Right renal pelvis (tissue), 4 donors: ENCODE results near the gene SEMA3G. TPM values are rescaled to one million over a fixed set of nuclear protein-coding genes. Genes with fewer than 3 reads are reported as not detected.

Experiments
- DNase-seq, 4 donors: peaks; one replicate each; pipeline ENCODE4 v3.0.0-alpha.2; 2013; ENCODE audit warnings: low read depth in 4 of 4, low spot score in 3 of 4, missing footprints in 1 of 4
- polyA plus RNA-seq, 4 donors: library from polyadenylated mRNA; unstranded; fragments of 120-200 nt; gene quantifications; one replicate each; pipeline ENCODE4 v1.2.1, GENCODE V29; 2013; ENCODE audit not compliant: insufficient read length in 4 of 4

The SEMA3G gene
- polyA plus RNA-seq, 4 donors, result 28.6 to 44.4 (median 33.6) TPM

DNA sequence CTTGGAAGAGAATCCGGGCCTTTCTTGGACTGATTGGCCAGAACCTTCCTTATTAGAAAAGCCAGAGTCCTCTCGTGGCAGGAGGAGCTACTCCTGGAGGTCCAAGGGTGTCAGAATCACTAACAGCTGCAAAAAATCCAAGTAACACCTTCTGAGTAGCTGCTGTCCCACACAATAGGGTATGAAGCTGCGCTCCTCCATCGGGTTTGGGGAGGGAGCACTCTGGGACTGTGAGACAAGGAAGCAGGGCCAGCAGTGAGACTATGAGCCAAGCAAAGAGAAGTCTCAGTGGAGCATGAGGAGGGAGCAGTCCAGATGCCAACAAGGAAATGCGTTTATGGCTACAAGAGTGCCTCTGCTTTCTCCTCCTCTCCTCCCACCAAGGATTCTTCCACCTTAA is 21.7 kb downstream of the SEMA3G start:
- no peak for DNase-seq

DNA sequence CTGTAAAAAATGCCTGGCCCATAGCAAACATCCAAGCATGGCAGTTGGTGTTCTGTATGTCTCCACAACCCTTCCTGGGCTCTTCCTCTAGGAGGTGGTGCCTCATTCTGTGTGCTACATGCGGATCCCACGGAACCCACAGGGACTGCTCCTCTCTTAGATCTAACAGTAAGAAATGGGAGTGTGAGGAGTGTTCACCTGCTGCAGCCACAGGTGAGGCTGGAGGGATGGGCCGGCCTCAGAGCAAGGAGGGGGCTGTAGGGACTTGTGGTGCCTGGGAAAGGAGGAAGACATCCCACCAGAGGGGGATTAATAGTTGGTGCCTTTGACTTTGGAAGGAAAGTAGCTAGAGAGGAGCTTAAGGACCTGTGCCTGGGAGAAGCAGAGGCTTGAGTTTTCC is 22.2 kb downstream of the SEMA3G start:
- no peak for DNase-seq

DNA sequence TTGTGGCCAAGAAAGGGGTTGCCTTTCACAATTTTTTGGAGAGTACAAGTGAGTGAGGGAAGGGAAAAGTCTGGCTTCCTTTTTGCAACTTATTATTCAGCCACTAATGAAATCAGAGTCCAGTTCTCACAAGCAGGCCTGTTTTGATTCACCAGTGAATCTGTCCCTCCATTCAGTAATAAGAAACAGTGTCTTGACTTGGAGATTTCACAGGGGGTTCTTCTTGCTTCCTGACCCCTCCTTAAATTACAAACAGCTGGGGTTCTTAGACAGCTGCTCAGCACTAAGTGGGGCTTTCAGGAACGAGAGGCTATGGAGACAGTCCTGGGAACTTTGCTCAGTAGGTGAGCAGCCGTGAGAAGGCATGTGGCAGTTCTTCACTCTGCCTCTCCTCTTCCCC is 24.5 kb downstream of the SEMA3G start:
- DNase-seq, result no peak

DNA sequence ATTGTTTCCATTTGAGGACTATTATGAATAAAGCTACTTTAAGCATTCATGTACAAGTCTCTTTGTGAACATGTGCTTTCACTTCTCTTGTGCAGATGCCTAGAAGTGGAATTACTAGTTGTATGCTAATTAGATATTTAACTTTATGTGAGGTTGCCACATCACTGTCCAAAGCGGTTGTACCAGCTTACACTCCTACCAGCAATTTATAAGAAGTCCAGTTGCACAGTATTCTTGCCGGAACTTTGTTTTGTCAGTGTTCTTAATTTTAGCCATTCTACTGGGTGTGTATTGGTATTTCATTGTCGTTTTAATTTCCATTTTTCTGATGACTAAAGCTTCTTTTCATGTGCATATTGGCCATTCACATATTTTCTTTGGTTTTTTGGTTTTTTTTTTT is 29.1 kb downstream of the SEMA3G start:
- no peak for DNase-seq

DNA sequence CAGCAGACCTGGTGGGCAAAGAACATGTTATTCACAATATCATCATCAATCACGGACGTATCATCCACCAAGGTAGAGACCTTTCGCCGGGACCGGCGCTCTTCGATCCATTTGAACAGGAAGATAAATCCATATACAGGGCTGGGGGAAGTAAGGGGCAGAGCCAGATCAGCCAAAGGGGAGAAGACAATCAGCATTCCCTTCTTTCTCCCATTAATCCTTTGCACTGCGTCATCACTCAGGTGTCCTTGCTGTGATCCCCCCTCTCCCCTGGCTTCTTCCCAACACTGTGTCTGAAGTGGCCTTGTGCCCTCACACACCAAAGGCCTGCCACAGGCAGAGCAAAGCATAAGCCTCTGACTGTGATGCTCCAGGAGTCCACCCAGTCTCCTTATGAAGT is 36.4 kb downstream of the SEMA3G start:
- DNase-seq, result no peak

DNA sequence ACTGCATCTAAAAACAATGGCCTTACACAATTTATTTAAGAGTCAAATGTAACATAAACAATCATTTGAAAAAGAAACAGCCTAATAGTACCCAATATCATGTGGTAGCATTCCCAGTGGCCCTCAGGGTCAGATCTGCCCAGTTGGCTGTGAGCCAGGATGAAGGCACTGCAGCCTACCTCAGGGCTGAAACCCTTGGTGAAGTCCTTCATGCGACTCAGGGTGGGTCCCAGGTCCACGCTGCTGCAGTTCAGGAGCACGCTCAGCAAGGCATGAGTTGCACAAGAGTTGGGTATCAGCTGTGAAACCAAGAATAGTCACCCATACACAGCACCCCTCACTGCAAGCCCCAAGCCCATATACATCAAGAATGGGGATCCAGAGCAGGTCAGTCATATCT is 37.1 kb downstream of the SEMA3G start:
- no peak for DNase-seq

DNA sequence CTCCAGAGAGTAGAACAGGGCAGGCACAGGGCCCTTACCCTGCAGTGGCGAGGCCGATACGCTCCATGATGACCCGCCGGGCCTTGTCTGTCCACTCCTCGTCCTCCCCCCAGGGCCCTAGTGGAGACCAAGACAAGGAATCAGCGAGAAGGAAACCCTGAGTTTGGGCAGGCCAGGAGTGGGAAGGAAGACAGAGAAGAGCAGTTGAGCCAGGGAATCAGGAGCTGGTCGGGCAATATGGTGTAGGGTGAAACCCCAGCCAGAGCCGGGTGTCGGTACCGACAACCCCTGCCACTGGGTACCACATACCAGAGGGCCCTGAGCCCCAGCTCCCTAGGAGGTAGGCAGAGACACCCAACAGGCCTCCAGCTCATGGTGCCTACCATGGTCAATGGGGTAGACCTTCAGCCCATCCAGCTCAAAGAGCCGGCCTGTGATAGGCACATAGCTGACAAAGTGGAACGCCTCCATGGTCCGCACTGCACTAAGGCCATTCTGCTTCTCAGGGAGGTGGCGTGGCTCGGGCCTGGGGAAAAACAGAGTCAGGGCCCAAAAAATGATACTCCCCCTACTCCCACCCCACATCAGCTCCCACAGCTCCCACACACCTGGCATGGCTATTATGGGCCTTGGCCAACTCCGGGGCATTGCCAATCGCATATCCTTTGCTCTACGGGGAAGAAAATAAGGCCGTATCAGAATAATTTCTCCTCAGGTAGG is 38.0 kb downstream of the SEMA3G start:
- no peak for DNase-seq

DNA sequence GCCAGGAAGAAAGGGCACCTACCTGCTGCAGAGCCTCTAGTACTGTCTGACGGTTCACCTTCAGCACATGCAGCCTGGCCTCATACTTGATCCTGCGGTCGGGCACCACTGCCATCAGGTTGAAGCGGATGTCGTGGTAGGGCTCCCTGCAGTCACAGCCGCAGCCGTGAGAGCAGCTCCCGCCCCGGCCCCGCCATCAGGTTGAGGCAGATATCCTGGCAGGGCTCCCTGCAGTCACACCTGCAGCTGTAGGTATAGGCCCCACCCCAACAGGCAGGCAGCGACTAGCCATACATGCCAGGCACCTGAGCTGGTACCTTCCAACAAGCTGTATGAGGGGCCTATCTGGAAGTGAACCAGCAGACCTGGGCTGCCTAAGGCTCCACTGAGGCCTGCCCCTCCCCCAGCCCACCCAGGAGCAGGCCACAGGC is 38.7 kb downstream of the SEMA3G start:
- no peak for DNase-seq

DNA sequence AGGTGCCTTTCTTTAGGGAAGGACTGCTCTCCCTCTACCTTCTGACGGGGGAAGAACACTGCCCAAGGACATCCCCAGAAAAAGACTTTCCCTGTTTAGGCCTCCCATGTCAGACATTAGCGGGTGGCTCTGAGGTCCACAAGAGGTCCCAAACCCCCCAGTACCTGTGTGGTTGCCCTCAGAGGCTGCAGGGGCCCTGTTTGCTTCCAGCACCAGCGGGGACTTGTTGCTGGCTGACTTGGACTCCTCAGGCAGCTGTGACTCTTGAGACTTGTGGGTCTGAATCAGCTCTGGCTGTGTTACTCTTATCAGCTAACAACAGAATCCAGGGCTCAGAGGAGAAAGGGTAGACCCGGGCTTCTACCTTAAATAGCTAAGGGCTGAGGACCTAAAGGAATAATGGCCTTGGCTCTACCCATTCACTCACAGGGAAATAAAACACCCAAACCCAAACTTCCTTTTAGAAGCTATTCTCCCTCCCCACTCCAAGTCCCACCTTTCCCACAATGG is 39.2 kb downstream of the SEMA3G start:
- no peak for DNase-seq

DNA sequence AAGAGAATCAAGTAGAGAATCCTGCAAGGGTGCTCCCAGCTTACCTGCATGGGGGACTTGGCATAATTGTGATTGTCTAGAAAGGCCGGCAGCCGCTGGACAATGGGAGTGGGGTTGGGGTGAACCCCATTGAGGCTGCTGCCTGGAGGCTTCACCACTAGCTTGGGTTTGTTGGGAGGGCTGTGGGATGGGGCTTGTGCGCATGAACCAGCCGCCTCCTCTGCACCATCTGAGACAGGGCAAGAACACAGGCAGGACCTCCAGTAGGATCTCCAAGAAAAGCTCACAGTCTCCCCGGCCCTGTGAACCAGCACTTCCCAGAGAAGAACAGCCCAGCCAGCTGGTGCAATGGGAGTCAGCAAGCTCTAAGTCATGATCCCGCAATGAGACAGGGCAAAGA is 39.8 kb downstream of the SEMA3G start:
- no peak for DNase-seq

DNA sequence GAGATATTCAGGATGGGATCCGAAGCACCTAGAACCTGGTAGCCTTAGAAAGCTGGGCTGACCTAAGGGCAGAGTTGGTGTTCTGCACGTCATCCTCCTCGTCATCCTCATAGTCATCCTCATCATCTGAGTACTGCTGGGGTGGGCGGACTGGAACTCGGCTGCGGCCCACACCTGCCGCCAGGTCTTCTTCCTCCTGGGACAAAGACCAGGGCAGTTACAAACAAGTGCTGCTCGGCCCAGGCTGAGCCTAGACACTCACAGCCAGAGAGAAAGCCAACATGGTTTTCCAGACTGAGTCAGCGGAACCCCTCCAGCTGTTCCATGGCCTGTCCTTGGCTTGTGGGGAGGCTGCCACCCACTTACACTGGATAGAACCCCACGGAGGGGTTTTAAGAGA is 40.5 kb downstream of the SEMA3G start:
- DNase-seq, result no peak

DNA sequence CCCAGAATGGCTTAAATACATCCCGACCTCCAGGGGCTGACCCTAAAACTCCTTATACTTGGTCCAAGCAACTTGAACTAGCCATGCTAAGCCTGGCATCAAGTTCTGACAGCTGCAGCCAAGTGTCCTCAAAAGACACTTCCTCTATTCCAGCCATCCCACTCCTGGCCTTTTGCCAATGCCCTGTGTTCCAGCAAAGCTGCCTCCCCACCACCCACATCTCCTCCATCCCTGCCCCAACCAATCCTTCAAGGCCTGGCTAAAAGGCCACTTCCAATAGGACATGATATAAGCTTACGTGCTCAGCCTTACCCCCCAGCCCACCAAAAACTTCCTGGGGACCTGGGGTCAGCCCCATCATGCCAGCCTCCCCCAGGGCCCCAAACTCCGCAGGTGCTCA is 40.9 kb downstream of the SEMA3G start:
- no peak for DNase-seq

DNA sequence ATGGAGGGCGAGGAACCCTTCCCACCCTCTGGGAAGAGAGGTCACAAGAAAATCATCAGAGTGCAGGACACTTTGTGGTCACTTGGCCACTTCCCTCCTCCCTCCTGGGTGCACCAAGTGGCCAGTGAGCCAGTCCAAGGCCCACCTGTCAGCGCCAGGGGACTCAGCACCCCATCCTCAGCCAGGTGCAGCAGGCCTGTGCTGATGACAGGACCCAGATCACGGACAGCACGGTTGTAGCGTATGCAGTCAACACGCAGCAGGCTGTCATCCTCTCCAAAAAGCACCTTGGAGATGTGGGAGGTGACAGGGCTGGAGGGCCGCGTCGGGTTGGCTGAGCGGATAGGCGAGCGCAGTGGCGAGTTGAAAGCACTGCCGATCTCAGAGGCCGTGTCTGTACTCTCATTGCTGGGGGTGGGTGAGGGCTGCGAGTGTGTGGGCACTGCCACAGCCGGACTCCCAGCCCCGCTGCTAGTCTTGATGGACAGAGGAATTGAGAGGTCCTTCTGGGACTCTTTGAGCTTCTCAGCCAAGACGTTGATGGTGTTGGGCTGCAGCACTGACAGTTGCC is 41.5 kb downstream of the SEMA3G start:
- no peak for DNase-seq

DNA sequence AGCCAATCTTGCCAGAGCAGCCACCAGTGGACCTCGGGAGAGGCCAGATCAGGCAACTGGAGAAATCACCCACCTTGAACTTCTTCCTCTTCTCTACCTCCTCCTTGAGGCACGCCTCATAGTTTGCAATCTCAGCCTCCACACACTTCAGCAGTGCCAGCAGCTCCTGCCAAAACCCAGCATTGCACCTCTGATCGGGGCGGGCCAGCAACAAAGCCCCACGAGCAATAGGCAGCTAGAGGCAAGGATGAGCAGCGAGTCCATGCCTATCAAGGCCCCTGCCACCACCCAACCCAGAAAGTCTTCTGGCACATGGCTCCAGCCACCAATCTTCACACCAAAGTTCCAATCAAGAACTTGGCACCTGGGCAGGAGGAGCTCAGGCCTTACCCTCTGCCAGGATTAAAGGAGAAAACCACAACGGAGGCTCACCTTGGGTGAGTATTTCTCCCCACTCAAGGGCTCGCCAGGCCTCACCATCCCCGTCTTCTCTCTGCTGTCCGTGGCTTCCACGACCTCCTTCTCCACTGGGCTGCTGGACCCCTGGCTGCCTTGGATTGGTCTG is 42.1 kb downstream of the SEMA3G start:
- DNase-seq, result no peak

DNA sequence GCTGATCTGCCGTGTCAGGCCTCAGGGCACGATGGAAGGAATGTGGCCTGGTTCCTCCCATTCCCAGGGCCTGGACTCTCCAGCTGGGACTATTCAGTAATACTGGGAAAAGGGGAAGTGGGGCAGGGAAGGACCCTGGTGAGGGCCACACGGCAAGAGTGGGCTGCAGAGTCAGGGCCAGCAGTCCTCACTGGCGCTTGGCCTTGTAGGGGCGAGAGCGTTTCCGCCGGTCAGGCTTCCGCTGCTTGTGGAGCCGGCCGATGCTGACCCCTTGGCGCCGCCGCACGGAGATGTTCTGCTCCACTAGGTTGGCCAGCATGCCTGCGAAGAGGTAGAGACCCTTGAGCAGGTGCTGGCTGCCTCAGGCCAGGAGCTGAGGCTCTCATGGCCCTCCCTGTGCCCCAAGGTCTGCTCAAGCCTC is 42.8 kb downstream of the SEMA3G start:
- DNase-seq, result no peak

DNA sequence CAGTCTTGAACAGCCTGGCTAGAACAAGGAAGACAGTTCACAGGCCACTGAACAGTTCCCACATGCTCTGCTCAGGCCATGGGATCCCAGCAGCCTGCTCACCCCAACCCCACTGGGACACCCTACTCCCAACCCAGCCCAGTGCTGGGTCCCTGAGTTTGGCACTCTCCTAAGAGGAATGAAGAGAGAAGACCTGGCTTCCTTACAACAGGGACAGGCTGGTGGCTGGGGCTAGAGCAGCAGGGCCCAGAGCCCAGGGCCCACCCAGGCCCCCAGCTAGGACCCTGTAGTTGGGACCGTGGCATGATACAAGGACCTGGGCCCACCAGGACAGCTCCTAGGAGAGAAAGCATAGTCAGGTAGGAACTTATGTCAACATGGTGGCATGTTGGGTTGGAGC is 43.4 kb downstream of the SEMA3G start:
- DNase-seq, result no peak

DNA sequence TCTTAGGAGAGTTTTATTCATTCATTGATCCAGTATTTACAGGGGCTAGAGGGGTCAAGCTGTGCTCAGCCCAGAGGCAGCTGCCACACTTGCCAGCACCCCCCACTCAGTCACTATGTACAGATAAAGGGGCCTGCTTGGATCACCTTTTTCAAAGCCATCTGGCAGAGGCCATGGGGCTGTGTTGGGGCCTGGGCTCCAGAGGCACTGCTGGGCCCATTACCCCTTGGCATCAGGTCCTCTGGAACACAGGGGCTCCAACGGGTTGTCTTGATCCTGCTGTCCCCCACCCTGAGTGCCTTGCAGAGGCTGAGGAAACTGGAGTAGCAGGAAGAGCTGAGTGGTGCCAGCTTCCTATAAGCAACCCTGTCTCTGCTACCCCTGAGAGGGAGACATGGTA is 43.9 kb downstream of the SEMA3G start:
- DNase-seq, result no peak

DNA sequence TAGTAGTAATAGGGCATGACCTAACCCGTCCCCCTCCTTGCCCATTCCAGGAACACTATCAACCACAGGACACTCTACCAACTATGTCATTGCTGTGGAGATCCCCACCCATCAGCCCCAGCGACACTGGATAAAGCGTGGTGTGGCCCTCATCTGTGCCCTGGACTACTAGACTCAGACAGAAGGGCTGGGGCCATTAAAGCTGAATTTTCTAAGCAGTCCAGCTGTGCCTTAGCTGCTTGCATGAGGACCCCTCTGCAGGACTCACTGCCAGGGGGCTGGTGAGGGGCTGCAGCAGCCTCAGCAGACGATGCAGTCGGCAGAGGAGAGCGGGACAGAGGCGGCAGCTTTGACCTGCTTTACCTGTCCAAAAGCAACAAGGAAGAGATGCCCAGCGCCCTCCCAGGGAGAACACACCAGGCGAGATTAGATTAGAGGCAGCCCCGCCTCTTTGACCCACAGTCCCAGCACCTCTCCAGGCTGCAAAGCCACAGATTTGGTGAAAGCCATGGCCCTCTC is 44.6 kb downstream of the SEMA3G start:
- no peak for DNase-seq

DNA sequence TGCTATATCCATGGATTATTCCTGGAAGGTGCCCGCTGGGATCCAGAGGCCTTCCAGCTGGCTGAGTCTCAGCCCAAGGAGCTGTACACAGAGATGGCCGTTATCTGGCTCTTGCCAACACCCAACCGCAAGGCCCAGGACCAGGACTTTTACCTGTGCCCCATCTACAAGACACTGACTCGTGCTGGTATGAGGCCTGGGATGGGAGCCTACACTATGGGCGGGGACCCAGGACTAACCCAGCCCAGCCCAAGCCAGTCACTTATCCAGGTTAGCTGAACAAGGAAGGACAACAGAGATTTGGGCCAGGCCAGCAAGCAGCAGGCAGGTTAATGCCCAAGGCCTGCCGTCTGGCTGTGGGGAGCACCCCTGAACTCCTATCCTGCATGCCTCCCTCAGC is 45.3 kb downstream of the SEMA3G start:
- no peak for DNase-seq

DNA sequence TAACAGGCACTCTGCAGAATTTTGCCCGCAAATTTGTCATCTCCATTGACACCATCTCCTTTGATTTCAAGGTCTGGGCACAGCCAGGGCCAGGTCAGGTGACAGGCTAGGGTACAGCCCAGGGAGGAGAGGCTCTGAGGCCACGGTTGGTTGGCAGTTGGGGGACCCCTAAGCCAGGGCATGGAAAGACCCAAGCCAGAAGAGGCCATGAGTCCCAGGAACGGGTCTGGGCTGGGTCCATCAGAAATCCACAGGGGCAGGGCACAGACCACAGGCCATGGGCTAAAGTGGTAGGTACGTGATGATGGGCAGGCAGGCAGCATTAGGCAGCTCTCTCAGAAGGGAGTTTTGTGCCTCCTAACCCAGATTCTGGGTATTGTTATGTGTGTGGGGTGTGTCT is 45.8 kb downstream of the SEMA3G start:
- no peak for DNase-seq

DNA sequence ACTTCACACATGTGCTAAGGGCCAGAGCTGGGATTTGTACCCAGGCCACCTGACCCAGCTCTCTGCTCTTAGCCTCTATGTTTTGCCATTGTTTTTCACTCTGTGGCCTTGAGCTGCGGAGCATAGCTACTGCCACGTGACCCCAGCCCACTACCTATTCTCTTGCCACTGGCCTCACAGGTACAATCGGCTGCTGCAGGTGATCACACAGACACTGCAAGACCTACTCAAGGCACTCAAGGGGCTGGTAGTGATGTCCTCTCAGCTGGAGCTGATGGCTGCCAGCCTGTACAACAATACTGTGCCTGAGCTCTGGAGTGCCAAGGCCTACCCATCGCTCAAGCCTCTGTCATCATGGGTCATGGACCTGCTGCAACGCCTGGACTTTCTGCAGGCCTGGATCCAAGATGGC is 46.2 kb downstream of the SEMA3G start:
- no peak for DNase-seq
